Activated naive CD8-positive, alpha-beta T cell (primary cell): ENCODE results near the gene ABI3.
A peak's percentile ranks its signal among the peaks of the same experiment; 100 is the strongest.
"Not testable (repeated sequence)": the region's sequence is repeated elsewhere in the genome, so short reads cannot be mapped to it uniquely, and the experiment has no call there.

Experiments used
- H3K27ac Mint-ChIP-seq: one replicate; pipeline ENCODE4 v1.8.0; 2021; ENCODE audit warnings: mixed read lengths
- H3K27me3 Mint-ChIP-seq: one replicate; pipeline ENCODE4 v1.8.0; 2021; ENCODE audit warnings: mixed read lengths
- H3K36me3 Mint-ChIP-seq: one replicate; pipeline ENCODE4 v1.8.0; 2021; ENCODE audit warnings: mixed read lengths
- H3K4me1 Mint-ChIP-seq: one replicate; pipeline ENCODE4 v1.8.0; 2021; ENCODE audit warnings: low read depth, mixed read lengths
- H3K4me3 Mint-ChIP-seq: one replicate; pipeline ENCODE4 v1.8.0; 2021; ENCODE audit warnings: mild to moderate bottlenecking, mixed read lengths
- H3K9me3 Mint-ChIP-seq: one replicate; pipeline ENCODE4 v1.8.0; 2021; ENCODE audit warnings: low read depth, mixed read lengths

ABI3 gene

DNA sequence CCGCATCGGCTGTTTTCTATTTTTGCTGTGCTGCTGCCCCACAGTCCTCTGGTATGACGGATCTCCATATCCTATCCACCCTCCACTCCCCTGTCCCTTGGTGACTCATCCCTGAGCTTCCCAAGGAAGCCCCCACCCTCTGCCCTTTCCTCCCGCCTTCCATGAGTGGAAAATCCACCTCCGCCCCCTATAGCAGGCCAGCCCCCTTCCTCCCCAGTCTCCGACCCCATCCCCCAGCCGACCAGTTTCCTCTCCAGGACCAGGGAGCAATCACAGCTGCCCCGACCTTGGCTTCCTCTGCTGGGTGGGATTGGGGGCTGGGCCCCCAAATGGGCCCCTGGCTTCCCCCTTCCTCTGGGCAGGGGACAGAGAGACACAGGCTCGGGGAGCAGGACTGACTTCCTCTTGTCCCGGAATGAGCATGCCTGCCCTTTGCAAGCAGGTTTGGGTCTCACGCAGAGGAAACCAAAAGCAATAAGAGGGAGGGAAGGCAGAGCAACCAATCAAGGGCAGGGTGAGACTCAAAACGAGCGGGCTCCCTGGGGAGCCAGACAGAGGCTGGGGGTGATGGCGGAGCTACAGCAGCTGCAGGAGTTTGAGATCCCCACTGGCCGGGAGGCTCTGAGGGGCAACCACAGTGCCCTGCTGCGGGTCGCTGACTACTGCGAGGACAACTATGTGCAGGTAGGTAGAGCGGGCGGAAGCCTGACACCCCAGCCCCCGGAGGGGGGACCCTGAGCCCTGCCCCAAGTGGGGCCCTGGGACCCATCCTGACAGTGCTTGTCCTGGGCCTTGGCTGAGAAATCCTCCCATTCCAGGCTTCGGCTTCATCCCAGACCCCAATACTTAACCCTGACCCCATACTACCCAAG lies at the start of gene ABI3, which contains the start of gene GNGT2:
Gene ABI3 (plus strand): TSS at position 550 of the 872 bp plus-strand sequence. CDS start 18 bp downstream, at position 568.
Gene GNGT2 (minus strand): TSS at position 417 of the 872 bp plus-strand sequence. CDS start 3,152 bp downstream, outside the sequence.
- Mint-ChIP-seq H3K4me3 (peak within 1 kb of the TSS; percentile 92), H3K36me3 (peaks cover 11% of the 10 kb centered on the region), H3K27me3 (no peaks in the 10 kb centered on the region), H3K4me1 (peaks cover 73% of the 10 kb centered on the region), H3K27ac (peak within 1 kb of the TSS; percentile 88), H3K9me3 (no peaks in the 10 kb centered on the region)

GRCh38 chr17:49162866-49163265 lies 47.6 kb upstream of the ABI3 start:
- Mint-ChIP-seq H3K36me3 (no peaks in the 10 kb centered on the region), H3K27ac (no peak overlapping the region), H3K4me3 (no peak overlapping the region), H3K4me1 (no peaks in the 10 kb centered on the region), H3K27me3 (peaks cover 16% of the 10 kb centered on the region), H3K9me3 (no peaks in the 10 kb centered on the region)

GRCh38 chr17:49165143-49165542 lies 45.4 kb upstream of the ABI3 start:
- H3K9me3 Mint-ChIP-seq, result no peaks in the 10 kb centered on the region
- H3K36me3 Mint-ChIP-seq, result no peaks in the 10 kb centered on the region
- H3K4me3 Mint-ChIP-seq, result no peak overlapping the region
- H3K27ac Mint-ChIP-seq, result no peak overlapping the region
- H3K4me1 Mint-ChIP-seq, result no peaks in the 10 kb centered on the region
- peaks cover 20% of the 10 kb centered on the region for H3K27me3 Mint-ChIP-seq

DNA sequence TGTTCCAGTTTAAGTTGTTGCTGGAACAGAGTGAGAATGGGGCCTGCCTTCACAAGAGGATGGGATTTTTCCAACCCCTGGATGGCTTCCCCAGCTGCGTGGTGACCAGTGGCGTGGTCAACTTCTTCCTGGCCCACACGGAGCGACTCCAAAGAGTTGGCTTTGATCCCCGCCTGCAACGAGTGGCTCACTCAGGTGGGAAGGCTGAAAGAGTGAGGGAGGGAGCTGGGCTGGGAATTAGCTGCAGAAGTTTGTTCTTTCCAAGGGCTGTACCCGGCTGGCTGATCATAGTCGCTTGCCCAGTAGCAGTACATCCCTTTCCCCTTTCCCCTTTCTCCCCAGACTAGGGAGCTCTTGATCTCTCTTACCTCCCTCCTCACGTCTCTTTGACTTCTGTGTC lies 41.8 kb upstream of the ABI3 start:
- Mint-ChIP-seq H3K4me1 (no peaks in the 10 kb centered on the region), H3K9me3 (peaks cover 3% of the 10 kb centered on the region), H3K27ac (no peak overlapping the region), H3K36me3 (peaks cover 2% of the 10 kb centered on the region), H3K4me3 (no peak overlapping the region), H3K27me3 (peaks cover 32% of the 10 kb centered on the region)

DNA sequence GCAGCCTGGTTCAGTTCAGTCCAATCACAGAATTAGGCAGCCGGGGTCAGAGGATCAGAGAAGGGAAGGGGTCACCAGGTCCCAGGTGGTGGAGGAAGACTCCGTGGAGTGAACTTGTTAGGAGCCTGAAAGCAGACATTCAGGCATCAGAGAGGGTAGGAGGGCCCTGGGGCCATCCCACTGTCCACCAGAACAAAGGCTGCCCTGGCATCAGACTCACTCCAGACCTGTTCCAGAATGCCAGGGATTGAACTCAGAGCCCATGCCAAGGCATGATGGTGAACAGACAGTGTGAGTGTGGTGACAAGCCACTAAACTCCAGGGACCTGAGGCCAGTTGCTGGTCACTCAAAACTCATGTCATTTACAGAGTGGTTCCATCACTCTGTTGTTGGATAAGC lies 40.3 kb upstream of the ABI3 start:
- Mint-ChIP-seq H3K27me3 (peaks cover 33% of the 10 kb centered on the region), H3K4me1 (no peaks in the 10 kb centered on the region), H3K4me3 (no peak overlapping the region), H3K36me3 (peaks cover 9% of the 10 kb centered on the region), H3K27ac (no peak overlapping the region), H3K9me3 (peaks cover 11% of the 10 kb centered on the region)

DNA sequence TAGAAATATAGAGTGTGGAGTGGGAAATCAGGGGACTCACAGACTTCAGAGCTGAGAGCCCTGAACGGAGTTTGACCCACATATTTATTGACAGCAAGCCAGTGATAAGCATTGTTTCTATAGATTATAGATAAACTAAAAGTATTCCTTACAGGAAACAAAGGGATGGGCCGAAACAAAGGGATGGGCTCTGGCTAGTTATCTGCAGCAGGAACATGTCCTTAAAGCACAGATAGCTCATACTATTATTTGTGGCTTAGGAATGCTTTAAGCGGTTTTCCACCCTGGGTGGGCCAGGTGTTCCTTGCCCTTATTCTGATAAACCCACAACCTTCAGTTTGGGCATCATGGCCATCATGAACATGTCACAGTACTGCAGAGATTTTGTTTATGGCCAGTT lies 39.8 kb upstream of the ABI3 start:
- H3K9me3 Mint-ChIP-seq, result peaks cover 16% of the 10 kb centered on the region
- not testable (repeated sequence) for H3K4me1 Mint-ChIP-seq, H3K27ac Mint-ChIP-seq, H3K4me3 Mint-ChIP-seq
- H3K27me3 Mint-ChIP-seq, result peaks cover 33% of the 10 kb centered on the region
- H3K36me3 Mint-ChIP-seq, result peaks cover 11% of the 10 kb centered on the region

GRCh38 chr17:49175978-49176377 lies 34.5 kb upstream of the ABI3 start:
- H3K4me1 Mint-ChIP-seq, H3K27ac Mint-ChIP-seq, H3K4me3 Mint-ChIP-seq: not testable (repeated sequence)
- H3K9me3 Mint-ChIP-seq, result peaks cover 20% of the 10 kb centered on the region
- H3K27me3 Mint-ChIP-seq, result peaks cover 13% of the 10 kb centered on the region
- peaks cover 13% of the 10 kb centered on the region for H3K36me3 Mint-ChIP-seq

GRCh38 chr17:49180303-49180702 lies 30.2 kb upstream of the ABI3 start:
- no peak overlapping the region for H3K27ac Mint-ChIP-seq
- peaks cover 4% of the 10 kb centered on the region for H3K4me1 Mint-ChIP-seq
- H3K4me3 Mint-ChIP-seq, result no peak overlapping the region
- H3K9me3 Mint-ChIP-seq, result peaks cover 8% of the 10 kb centered on the region
- no peaks in the 10 kb centered on the region for H3K27me3 Mint-ChIP-seq
- peaks cover 4% of the 10 kb centered on the region for H3K36me3 Mint-ChIP-seq

DNA sequence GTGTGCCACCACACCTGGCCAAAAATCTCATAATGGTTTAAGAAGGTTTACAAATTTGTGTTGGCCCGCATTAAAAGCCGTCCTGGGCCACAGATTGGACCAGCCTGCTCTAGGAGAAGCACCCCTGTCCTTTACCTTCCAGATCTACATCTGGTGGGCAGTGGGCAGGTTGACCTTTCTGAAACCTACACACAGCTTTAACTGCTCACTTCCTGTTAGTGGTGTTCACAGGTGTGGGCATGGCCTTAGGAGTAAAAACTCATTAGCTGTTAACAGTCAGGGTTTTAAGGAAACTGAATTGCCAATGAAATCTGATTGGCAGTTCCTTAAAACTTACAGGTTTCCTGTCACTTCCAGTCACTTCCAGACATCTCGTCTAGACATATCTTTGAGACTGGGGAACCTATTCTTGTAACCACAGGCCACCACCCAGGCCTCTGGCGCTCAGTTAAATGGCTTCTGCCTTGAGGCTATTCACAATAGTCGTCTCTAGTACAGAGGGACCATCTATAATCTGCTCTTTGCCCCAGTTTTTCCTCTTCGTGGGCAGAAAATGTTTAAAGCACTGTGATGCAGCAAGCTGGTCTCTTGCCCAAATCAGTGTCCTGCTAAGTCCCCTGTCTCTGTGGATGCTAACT lies 29.4 kb upstream of the ABI3 start:
- Mint-ChIP-seq H3K27me3 (no peaks in the 10 kb centered on the region), H3K9me3 (no peaks in the 10 kb centered on the region), H3K36me3 (peaks cover 4% of the 10 kb centered on the region), H3K27ac (no peak overlapping the region), H3K4me1 (peaks cover 4% of the 10 kb centered on the region), H3K4me3 (no peak overlapping the region)

DNA sequence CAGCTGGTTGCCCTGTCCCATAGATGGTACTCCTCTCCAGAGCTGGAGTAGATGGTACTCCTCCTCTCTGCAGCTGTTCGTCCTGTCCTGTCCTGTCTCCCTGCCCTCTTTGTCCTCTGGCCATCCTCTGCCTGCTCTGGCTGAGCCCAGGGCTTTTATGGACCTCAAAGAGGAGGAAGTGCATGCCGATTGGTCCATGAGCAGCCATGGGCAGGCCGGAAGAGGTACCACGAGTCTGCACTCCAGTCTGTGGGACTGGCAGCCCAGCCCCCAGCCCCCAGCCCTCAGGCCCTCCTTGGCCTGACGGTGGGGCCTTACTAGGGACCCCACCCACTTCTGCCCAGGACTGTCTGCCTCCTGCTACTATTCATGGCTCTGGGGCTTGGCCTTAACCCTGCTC lies 27.2 kb upstream of the ABI3 start:
- Mint-ChIP-seq H3K4me1 (peaks cover 4% of the 10 kb centered on the region), H3K27ac (no peak overlapping the region), H3K4me3 (no peak overlapping the region), H3K27me3 (no peaks in the 10 kb centered on the region), H3K36me3 (peaks cover 4% of the 10 kb centered on the region), H3K9me3 (no peaks in the 10 kb centered on the region)

DNA sequence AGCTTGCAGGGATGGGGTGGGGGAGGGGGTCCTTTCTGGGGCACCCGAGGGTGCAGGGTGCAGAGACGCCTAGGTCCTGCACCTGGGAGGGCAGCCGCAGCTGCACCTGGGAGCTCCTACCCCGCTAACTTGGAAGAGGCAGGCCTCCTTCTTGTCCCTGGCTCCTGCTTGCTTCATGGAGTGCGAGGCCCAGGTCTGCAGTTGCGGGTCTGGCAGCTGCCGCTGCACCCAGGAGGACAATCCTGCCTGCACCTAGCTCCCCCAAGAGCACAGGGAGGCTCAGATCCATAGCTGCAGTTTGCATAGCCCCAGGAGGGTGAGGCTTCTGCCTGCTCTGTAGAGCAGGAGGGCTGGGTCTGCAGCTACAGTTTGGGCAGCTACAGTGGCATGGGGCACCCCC lies 26.7 kb upstream of the ABI3 start:
- Mint-ChIP-seq H3K9me3 (no peaks in the 10 kb centered on the region), H3K27ac (no peak overlapping the region), H3K4me1 (peaks cover 4% of the 10 kb centered on the region), H3K4me3 (no peak overlapping the region), H3K36me3 (peaks cover 4% of the 10 kb centered on the region), H3K27me3 (no peaks in the 10 kb centered on the region)

- H3K27ac Mint-ChIP-seq, H3K4me3 Mint-ChIP-seq, H3K4me1 Mint-ChIP-seq, H3K27me3 Mint-ChIP-seq, H3K9me3 Mint-ChIP-seq, H3K36me3 Mint-ChIP-seq: not testable (repeated sequence)
Observed at GRCh38 chr17:49184522-49184921, 26.0 kb upstream of the ABI3 start.

GRCh38 chr17:49185381-49185780 lies 25.1 kb upstream of the ABI3 start:
- H3K4me1 Mint-ChIP-seq, H3K9me3 Mint-ChIP-seq, H3K27me3 Mint-ChIP-seq, H3K36me3 Mint-ChIP-seq, H3K4me3 Mint-ChIP-seq, H3K27ac Mint-ChIP-seq: not testable (repeated sequence)

DNA sequence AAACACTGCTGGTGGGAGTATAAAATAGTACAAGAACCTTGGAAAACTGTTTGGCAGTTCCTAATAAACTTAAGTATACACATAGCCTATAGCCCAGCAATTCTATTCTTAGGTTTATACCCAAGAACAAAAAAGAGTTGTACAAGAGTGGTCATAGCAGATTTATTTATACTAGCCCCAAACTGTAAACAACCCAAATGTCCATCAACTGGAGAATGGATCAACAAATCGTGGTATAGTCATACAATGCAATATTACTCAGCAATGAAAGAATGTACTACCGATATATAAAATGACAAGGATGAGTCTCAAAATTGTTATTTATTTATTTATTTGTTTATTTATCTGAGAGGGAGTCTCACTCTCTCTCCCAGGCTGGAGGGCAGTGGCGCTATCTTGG lies 23.2 kb upstream of the ABI3 start:
- Mint-ChIP-seq H3K4me3 (no peak overlapping the region), H3K27ac (no peak overlapping the region), H3K36me3 (peaks cover 4% of the 10 kb centered on the region), H3K27me3 (no peaks in the 10 kb centered on the region), H3K4me1 (peaks cover 12% of the 10 kb centered on the region), H3K9me3 (no peaks in the 10 kb centered on the region)

DNA sequence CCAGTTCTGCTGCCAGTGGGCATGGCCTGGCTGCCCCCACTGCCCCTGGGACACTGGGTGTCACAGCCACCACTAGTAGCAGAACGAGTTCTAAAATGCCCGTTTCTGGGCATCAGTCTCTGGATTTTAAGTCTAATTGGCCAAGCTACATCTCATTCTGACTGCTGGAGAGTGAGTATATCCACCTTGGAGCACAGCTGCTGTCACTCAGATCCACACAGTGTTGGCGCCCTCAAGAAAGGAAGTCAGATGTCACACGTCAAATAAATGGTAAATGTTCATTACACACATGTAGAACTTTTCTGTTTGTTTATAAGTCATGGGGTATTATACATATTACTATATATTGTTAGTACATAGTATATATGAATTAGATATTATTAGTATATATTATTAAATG lies 19.6 kb upstream of the ABI3 start:
- H3K36me3 Mint-ChIP-seq, result no peaks in the 10 kb centered on the region
- no peaks in the 10 kb centered on the region for H3K9me3 Mint-ChIP-seq
- H3K4me3 Mint-ChIP-seq, result peak overlapping the region; percentile 44
- H3K27ac Mint-ChIP-seq, result peak overlapping the region; percentile 73
- H3K4me1 Mint-ChIP-seq, result peaks cover 27% of the 10 kb centered on the region
- H3K27me3 Mint-ChIP-seq, result no peaks in the 10 kb centered on the region
